Measurements from ENCODE around the gene DYSF.
"Not testable (repeated sequence)": the region's sequence is repeated elsewhere in the genome, so short reads cannot be mapped to it uniquely, and the experiment has no call there.

Gene DYSF

GRCh38 chr2:71474116-71474743 is 20.9 kb downstream of the DYSF start:
- H3K27me3 Mint-ChIP-seq = peaks cover 11% of the 10 kb centered on the region
- H3K9me3 Mint-ChIP-seq (ENCODE audit: low read depth) = no peaks in the 10 kb centered on the region
- no peaks in the 10 kb centered on the region for H3K36me3 Mint-ChIP-seq
- H3K4me1 Mint-ChIP-seq (ENCODE audit: low read depth) = no peaks in the 10 kb centered on the region
- H3K4me3 Mint-ChIP-seq = no peak overlapping the region
- H3K27ac Mint-ChIP-seq = no peak overlapping the region

GRCh38 chr2:71474744-71475397 is 21.5 kb downstream of the DYSF start:
- H3K36me3 Mint-ChIP-seq = no peaks in the 10 kb centered on the region
- no peaks in the 10 kb centered on the region for H3K9me3 Mint-ChIP-seq (ENCODE audit: low read depth)
- no peak overlapping the region for H3K4me3 Mint-ChIP-seq
- peaks cover 9% of the 10 kb centered on the region for H3K27me3 Mint-ChIP-seq
- H3K27ac Mint-ChIP-seq = no peak overlapping the region
- H3K4me1 Mint-ChIP-seq (ENCODE audit: low read depth) = no peaks in the 10 kb centered on the region

GRCh38 chr2:71476495-71476894 is 23.1 kb downstream of the DYSF start:
- H3K9me3 Mint-ChIP-seq (ENCODE audit: low read depth) = no peaks in the 10 kb centered on the region
- no peaks in the 10 kb centered on the region for H3K36me3 Mint-ChIP-seq
- H3K27ac Mint-ChIP-seq = no peak overlapping the region
- H3K4me1 Mint-ChIP-seq (ENCODE audit: low read depth) = no peaks in the 10 kb centered on the region
- H3K27me3 Mint-ChIP-seq = peaks cover 5% of the 10 kb centered on the region
- H3K4me3 Mint-ChIP-seq = no peak overlapping the region

GRCh38 chr2:71477231-71477691 is 23.9 kb downstream of the DYSF start:
- no peak overlapping the region for H3K27ac Mint-ChIP-seq
- H3K4me3 Mint-ChIP-seq = no peak overlapping the region
- no peaks in the 10 kb centered on the region for H3K9me3 Mint-ChIP-seq (ENCODE audit: low read depth)
- H3K4me1 Mint-ChIP-seq (ENCODE audit: low read depth) = no peaks in the 10 kb centered on the region
- no peaks in the 10 kb centered on the region for H3K36me3 Mint-ChIP-seq
- peaks cover 2% of the 10 kb centered on the region for H3K27me3 Mint-ChIP-seq

- Mint-ChIP-seq H3K27ac (no peak overlapping the region), H3K4me1 (ENCODE audit: low read depth) (no peaks in the 10 kb centered on the region), H3K9me3 (ENCODE audit: low read depth) (no peaks in the 10 kb centered on the region), H3K27me3 (no peaks in the 10 kb centered on the region), H3K4me3 (no peak overlapping the region), H3K36me3 (no peaks in the 10 kb centered on the region)
These were observed 25.4 kb downstream of the DYSF start for GRCh38 chr2:71478806-71479205.

DNA sequence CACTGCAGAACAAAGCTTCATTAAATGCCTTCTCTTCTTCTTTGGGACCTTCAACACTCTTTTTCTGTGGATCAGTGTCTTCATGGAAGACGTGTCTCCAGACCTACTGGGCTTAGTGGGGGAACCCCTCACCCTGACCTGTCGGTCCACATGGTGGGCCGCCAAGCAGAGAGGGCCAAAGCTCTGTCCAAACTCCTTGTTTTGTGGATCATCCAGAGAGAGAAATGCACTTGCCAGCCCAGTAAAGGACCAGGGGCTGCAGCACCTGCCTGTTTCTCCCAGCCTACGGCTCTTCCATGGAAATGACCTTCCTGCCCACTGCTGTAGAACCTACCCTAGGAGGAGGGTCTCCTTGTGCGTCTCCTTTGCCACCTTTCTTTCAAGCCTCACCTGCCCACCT is 25.9 kb downstream of the DYSF start:
- no peaks in the 10 kb centered on the region for H3K9me3 Mint-ChIP-seq (ENCODE audit: low read depth)
- H3K4me1 Mint-ChIP-seq (ENCODE audit: low read depth) = no peaks in the 10 kb centered on the region
- no peak overlapping the region for H3K4me3 Mint-ChIP-seq
- H3K27ac Mint-ChIP-seq = no peak overlapping the region
- no peaks in the 10 kb centered on the region for H3K27me3 Mint-ChIP-seq
- no peaks in the 10 kb centered on the region for H3K36me3 Mint-ChIP-seq

DNA sequence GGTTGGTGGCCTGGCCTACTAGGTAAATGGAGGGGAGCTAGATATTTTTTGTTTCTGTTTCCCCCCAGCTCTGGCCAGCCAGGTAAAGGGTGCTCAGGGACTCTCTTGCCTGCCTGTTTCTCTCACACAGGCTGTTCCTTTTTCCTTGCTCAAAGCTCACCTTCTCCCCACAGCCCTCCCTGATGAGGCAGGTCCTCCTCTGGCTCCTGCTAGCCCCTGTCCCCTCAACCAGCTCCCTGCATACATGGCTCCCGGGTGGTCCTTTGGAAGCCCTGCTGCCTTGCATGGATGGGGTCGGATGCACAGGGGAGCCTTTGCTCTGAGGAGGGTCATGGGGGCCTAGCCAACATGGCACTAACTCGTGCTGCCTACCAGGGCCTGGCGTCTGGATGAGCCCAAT is 27.8 kb downstream of the DYSF start:
- Mint-ChIP-seq H3K36me3 (no peaks in the 10 kb centered on the region), H3K27me3 (no peaks in the 10 kb centered on the region), H3K4me1 (ENCODE audit: low read depth) (no peaks in the 10 kb centered on the region), H3K4me3 (no peak overlapping the region), H3K27ac (no peak overlapping the region), H3K9me3 (ENCODE audit: low read depth) (no peaks in the 10 kb centered on the region)

- Mint-ChIP-seq H3K27me3 (no peaks in the 10 kb centered on the region), H3K27ac (no peak overlapping the region), H3K36me3 (no peaks in the 10 kb centered on the region), H3K9me3 (ENCODE audit: low read depth) (no peaks in the 10 kb centered on the region), H3K4me3 (no peak overlapping the region), H3K4me1 (ENCODE audit: low read depth) (no peaks in the 10 kb centered on the region)
These were observed 28.7 kb downstream of the DYSF start for GRCh38 chr2:71482055-71482454.

DNA sequence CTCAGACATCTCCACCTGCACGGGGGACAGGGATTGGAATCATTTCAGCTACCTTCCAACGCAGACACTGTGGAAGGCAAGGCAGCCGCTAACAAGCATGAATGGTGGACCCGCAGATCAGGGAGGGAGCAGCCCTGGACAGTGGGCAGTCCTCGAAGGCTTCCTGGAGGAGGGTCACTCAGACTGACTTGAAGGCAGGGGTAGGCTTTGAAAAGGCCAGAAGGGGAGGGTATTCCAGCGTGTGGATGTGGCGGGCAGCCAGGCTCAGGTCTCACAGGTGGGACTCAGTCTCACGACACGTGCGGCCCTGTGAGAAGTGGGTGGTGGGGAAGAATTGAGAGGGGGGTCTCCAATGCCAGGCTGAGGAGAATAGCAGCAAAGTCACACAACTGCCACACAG is 29.9 kb downstream of the DYSF start:
- Mint-ChIP-seq H3K4me1 (ENCODE audit: low read depth) (no peaks in the 10 kb centered on the region), H3K9me3 (ENCODE audit: low read depth) (no peaks in the 10 kb centered on the region), H3K27ac (no peak overlapping the region), H3K36me3 (no peaks in the 10 kb centered on the region), H3K4me3 (no peak overlapping the region), H3K27me3 (no peaks in the 10 kb centered on the region)

DNA sequence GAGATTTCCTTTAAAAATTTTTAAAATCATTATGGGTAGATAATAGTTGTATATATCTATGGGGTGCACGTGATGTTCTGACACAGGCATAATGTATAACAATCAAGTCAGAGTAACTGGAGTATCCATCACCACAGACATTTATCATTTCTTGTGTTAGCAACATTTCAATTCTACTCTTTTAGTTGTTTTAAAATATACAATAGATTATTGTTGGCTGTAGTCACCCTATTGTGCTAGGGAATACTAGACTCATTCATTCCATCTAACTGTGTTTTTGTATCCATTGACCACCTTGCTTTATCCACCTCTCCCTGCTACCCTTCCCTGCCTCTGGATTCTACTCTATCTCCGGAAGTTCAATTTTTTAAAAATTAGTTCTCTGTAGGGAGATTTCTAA is 31.0 kb downstream of the DYSF start:
- Mint-ChIP-seq H3K27ac (no peak overlapping the region), H3K4me1 (ENCODE audit: low read depth) (no peaks in the 10 kb centered on the region), H3K9me3 (ENCODE audit: low read depth) (no peaks in the 10 kb centered on the region), H3K36me3 (no peaks in the 10 kb centered on the region), H3K27me3 (no peaks in the 10 kb centered on the region), H3K4me3 (no peak overlapping the region)

- no peak overlapping the region for H3K4me3 Mint-ChIP-seq
- H3K9me3 Mint-ChIP-seq (ENCODE audit: low read depth) = no peaks in the 10 kb centered on the region
- no peaks in the 10 kb centered on the region for H3K27me3 Mint-ChIP-seq
- H3K4me1 Mint-ChIP-seq (ENCODE audit: low read depth) = no peaks in the 10 kb centered on the region
- H3K27ac Mint-ChIP-seq = no peak overlapping the region
- no peaks in the 10 kb centered on the region for H3K36me3 Mint-ChIP-seq
These were observed 33.7 kb downstream of the DYSF start for GRCh38 chr2:71486881-71487640.

DNA sequence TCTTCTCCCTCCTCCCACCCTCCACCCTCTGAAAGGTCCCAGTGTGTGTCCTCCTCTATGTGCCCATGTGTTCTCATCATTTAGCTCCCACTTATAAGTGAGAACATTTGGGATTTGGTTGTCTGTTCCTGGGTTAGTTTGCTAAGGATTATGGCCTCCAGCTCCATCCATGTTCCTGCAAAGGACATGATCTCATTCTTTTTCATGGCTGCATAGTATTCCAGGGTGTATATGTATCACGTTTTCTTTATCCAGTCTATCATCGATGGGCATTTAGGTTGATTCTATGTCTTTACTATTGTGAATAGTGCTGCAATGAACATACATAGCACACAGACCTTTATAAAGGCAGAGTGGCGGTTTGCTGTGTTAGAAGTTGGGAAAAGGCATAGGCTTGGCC is 38.2 kb downstream of the DYSF start:
- H3K36me3 Mint-ChIP-seq; H3K27me3 Mint-ChIP-seq; H3K4me1 Mint-ChIP-seq (ENCODE audit: low read depth); H3K4me3 Mint-ChIP-seq; H3K9me3 Mint-ChIP-seq (ENCODE audit: low read depth); H3K27ac Mint-ChIP-seq: not testable (repeated sequence)

GRCh38 chr2:71492112-71492511 is 38.8 kb downstream of the DYSF start:
- no peaks in the 10 kb centered on the region for H3K36me3 Mint-ChIP-seq
- no peaks in the 10 kb centered on the region for H3K4me1 Mint-ChIP-seq (ENCODE audit: low read depth)
- H3K27ac Mint-ChIP-seq = no peak overlapping the region
- H3K27me3 Mint-ChIP-seq = no peaks in the 10 kb centered on the region
- H3K9me3 Mint-ChIP-seq (ENCODE audit: low read depth) = no peaks in the 10 kb centered on the region
- no peak overlapping the region for H3K4me3 Mint-ChIP-seq

GRCh38 chr2:71494091-71494490 is 40.7 kb downstream of the DYSF start:
- Mint-ChIP-seq H3K4me3 (no peak overlapping the region), H3K9me3 (ENCODE audit: low read depth) (no peaks in the 10 kb centered on the region), H3K4me1 (ENCODE audit: low read depth) (no peaks in the 10 kb centered on the region), H3K27ac (no peak overlapping the region), H3K36me3 (no peaks in the 10 kb centered on the region), H3K27me3 (no peaks in the 10 kb centered on the region)

- no peaks in the 10 kb centered on the region for H3K4me1 Mint-ChIP-seq (ENCODE audit: low read depth)
- H3K27ac Mint-ChIP-seq = no peak overlapping the region
- no peak overlapping the region for H3K4me3 Mint-ChIP-seq
- no peaks in the 10 kb centered on the region for H3K36me3 Mint-ChIP-seq
- no peaks in the 10 kb centered on the region for H3K27me3 Mint-ChIP-seq
- no peaks in the 10 kb centered on the region for H3K9me3 Mint-ChIP-seq (ENCODE audit: low read depth)
These were observed 41.3 kb downstream of the DYSF start for GRCh38 chr2:71494523-71495155.

Measured in activated naive CD8-positive, alpha-beta T cell (primary cell).